Amygdala (tissue), 56 donors: Measurements from ENCODE around the gene PTPN20.

ENCODE experiments used
- DNase-seq, 56 donors: peaks; one replicate each; lab custom pipeline; 2025; lab: John Stamatoyannopoulos, UW

The PTPN20 gene

DNA sequence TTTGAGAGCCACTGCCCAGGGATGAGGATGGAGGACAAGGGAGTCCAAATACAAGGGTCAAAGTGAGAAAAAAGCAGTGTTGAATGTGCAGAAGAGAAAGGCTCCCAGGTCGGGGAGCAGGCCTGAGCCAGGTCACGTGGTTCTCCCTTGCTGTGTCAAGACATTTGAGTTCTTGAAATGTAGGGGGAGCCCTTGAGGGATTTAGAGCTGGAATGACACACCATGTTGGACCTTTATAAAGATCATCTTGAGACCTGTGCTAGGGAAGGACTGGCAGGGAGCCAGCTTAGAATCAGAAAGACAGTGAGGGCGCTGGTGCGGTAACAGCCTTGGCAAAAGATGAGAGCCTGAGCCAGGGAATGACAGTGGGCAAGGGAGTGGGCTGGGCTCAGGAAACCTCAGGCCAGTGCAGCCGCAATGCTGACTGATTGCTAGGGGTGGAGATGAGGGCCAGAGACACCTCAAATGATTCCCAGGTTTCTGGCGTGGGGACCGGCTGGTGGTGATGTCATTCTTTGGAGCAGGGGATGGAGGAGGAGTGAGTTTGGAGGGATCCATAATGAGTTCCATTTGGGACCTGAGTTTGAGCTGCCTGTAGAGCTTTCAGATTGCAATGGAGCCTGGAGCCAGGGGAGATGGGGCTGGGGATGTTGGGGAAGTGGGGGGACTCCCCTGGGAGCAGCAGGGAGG lies 120.1 kb downstream of the PTPN20 start:
- no peak for DNase-seq

DNA sequence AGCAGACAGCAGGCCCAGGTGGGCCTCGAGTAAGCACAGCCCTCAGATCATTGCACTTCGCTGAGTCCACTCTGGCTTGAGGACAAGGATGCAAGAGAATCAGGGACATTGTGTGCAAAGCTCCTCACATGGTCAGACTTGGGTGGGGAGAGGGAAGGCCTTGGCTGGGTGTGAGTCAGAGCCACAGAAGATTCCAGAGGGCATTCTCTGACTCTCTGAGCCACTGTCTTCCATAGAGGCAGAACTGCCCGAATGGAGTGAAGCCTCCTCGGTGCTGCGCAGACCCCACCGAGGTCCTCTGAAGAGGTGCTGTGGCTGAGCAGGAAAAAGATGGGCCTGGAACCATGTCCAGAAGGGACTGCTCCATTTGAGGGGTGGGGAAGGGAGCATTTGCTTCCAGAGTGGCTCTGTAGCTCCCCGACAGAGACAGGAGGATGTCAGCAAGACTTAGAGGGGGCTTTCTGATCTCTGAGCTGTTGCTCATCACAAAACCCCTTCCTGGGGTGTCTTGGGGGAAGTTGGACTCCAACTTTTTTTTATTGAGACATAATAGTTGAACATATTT lies 120.8 kb downstream of the PTPN20 start:
- no peak for DNase-seq

DNA sequence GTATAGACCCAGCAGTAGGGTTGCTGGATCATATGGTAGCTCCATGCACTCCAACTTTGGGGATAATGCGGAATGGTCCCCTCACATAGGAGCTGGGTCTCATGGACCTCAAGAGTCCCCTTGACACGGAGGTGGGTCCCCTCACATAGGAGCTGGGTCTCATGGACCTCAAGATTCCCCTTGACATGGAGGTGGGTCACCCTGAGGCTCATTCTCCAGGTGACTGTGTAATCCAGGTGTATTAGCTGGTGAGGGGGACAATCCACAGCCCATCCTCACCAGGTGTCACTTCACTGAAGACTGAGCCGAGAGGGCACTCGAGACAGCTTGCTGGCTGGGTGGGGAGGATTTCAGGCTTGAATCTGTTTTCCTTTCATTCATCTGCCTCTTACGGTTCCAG lies 121.9 kb downstream of the PTPN20 start:
- DNase-seq = no peak

- no peak for DNase-seq
Observed at GRCh38 chr10:47033541-47034270, 122.5 kb downstream of the PTPN20 start.

GRCh38 chr10:47034441-47035051 lies 123.3 kb downstream of the PTPN20 start:
- DNase-seq = no peak

DNA sequence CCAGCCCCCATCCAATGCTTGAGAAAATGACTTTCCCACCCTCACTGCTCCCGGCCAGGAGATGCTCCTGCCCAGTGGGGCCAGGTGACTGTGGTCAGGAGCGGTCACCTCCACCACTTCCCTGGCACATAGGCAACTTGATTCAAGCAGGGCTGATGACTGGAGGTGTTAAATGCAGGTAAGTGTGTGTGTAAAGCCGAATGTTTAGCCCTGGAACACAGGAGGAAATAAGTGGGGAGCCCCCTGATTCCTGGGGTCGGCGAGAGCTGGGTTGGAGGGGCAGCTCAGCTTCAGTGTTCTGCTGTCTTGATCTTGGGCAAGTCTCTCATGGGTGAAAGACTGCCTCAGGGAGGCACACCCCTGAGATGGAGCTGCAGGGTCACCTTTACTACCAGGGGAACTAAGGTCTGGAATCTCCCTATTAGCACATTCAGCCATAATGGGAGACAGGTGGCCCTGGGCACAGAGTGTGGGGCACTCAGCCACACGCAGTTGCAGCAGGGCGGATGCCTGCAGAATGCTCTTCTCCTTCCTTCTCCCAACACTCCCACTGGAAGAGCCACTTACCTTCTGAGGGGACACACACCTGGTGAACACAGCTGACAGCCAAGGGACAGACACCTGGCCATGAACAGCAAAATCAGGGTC lies 124.1 kb downstream of the PTPN20 start:
- no peak for DNase-seq

DNA sequence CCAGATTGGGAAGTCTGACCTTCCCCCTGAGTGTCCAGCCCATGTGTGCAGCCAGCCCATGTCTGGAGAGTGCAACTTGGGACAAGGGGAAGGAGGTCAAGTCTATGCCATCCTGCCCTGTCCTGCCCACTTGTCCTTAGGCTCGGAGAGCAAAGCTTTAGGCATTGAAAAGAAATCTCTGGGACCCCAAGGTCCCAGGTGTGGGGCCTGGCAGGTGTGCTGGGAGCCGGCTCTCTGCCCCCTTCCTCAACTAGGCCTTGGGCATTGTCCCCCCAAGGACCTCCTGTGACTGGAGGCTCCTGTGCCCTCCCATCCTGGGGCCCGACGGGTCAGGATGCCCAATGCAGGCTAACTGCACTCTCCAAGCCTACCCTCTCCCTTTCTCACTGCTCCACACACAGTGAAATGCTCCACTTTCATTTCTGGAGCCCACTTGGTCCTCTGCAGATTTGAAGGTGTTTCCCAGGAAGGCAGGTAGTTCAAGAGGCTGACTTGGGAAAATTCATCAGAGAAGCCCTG lies 124.7 kb downstream of the PTPN20 start:
- DNase-seq = no peak

DNA sequence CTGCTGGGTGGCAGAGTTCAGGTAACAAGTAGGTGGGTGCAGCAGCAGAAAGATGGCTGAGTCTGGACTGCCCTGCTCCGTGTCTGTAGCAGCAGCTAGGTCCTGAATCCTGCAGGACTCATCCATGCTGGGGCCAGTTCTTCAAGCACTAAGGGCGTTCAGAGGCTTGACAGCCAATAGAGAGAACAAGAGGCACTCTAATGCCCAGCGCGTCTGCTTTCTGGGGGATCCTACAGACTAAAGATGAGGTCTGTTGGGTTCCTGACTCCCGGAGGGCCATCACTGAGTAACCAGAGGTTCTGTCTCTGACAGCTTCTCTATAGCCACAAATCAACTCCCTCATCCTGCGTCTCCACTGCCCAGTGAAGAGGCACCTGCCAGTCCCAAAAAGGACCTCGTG lies 125.5 kb downstream of the PTPN20 start:
- DNase-seq = no peak

DNA sequence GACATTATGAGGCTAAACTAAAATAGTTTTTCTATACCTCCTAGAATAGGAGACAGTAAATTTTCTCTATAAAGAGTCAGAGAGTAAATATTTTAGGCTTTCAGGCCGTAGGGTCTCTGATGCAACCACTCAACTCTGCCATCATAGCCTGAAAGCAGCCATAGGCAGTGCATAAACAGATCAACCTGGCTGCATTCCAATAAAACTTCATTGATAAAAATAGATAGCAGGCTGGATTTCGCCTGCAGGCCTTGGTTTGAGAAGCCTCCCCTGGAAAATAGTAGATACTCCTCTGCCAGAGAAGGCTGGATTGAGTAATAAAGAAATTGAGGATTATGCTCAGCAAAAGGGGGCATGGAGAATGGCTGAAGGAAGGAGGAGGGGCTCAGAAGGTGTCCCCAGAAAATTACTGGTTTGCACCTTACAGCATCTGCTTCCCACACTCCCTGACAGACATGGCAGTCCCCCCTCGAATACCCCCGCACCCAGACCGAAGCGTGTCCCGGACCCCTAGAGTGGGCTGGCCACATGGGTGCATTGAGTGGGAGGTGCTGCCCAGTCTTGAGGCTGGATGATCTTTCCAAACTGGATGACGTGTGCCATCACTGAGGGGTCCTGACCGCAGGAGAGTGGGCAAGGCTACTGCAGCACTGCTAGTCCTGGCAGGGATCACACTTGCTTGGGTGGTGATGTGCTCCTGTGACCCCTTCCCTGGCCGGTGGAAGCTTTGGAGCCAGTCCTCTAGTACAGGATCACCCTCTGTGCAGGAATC lies 126.6 kb downstream of the PTPN20 start:
- no peak for DNase-seq

- no peak for DNase-seq
Observed at GRCh38 chr10:47038881-47039561, 127.8 kb downstream of the PTPN20 start.

DNA sequence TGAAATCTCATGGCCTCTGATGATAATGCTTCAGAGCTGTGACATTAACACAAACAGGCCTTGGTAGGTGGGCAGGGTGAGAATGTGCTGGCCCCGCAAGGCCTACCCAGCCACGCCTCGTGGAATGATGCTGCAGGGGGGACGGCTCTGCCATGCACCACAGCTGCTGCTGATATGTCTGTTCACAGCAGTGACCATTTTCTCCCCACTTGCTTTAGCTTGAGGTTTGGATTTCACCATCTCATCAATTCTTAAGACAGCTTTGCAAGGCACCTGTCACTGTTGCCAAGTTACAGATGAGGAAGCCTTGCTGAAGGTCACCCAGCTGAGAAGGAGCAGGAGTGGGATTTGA lies 128.3 kb downstream of the PTPN20 start:
- no peak for DNase-seq

- DNase-seq = no peak
Observed at GRCh38 chr10:47040041-47040491, 128.8 kb downstream of the PTPN20 start.

DNA sequence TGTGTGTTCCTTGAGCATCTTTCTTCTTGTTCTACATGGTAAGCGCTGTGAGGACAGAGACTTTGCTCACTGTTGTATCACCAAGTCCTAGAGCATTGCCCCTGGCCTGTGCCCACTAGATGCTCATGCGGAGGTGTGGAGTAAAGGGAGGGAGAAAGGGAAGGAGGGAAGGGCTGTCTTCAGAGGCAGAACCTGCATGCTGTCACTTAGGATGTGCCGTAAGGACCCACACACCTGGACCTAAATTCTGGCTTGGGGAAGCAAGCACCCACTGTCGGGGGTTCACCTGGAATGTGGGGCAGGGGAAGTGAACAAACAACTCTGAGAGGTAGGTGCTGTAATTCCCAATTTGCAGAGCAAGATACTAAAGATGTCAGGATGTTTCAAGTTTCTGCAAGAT lies 129.5 kb downstream of the PTPN20 start:
- DNase-seq = no peak

DNA sequence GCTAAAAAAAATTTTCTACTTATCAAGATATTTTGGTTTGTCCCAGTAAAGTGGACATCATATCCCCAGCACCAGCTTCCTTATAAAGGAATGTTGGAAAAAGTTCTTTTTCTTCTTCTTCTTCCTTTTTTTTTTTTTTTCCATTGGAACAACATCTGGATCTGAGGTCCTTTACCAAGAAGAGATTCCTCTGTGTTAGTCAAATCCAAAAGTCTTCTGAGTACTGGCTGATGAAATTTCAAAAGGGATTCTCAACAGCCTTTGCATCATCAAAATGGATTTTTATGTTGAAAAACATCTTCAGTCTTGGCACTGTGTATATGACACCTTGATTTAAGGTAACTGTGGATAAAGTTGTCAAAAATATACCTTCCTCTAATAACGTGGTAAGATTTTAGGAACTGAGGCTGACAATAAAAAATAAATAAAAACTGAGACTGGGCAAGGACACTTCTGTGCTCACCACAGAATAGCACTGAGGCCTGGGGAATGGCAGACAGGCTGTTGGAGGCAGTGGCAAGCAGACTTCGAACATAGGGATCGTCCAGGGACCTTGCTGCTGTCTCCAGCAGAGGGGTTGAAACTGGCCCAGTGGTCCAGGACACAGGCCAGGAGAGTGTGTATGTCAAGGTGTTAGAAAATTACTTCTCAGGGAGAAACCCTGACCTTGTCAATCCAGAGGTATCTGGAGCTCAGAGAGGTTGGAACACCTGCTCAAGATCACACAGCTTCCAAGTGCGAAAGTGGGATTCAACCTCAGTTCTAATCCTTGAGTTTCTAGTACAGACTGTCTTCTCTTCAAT lies 130.4 kb downstream of the PTPN20 start:
- DNase-seq = no peak

- DNase-seq = no peak
Observed at GRCh38 chr10:47042199-47042473, 130.9 kb downstream of the PTPN20 start.

- DNase-seq = no peak
Observed at GRCh38 chr10:47042780-47043750, 131.8 kb downstream of the PTPN20 start.

- no peak for DNase-seq
Observed at GRCh38 chr10:47043928-47044538, 132.8 kb downstream of the PTPN20 start.
